GM12892 (cell line): Measurements from ENCODE around the gene HES5.

Source experiments
- DNase-seq: peaks from one replicate; pipeline ENCODE4 v3.0.0; 2011; ENCODE audit not compliant: insufficient read length
- FAIRE-seq: peaks from 2 replicates; lab custom pipeline; 2011; peaks lifted over from hg19 to GRCh38; lab: Jason Lieb, UNC
- POLR2A ChIP-seq: IDR thresholded peaks from 2 replicates; pipeline ENCODE4 v1.6.1; 2011; ENCODE audit warnings: low read depth, low read length, control low read depth
- POLR2AphosphoS5 ChIP-seq: IDR thresholded peaks from 2 replicates; pipeline ENCODE4 v1.6.1; 2011; ENCODE audit warnings: low read depth, low read length, control low read depth
- TAF1 ChIP-seq: IDR thresholded peaks from 2 replicates; pipeline ENCODE4 v1.6.1; 2011; ENCODE audit warnings: low read depth, mild to moderate bottlenecking, control low read depth, low read length, borderline replicate concordance

Gene HES5

DNA sequence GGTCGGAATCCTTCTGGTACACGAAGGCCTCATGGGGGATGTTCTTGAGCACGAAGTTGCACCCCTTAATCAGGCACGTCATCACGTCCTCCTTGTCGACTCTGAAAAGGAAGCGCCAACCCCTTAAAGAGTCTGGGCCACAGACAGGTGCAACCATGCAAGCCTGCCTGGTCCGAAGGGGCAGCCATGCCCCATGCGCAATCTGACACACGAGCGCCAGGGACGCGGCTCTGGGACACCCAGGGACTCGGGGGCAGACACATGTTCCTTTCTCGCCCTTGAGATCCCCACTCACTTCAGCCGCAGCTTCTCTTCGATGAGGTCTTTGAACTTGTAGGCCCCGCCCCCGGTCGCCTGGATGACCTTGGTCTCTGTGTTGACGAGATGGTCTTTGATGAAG lies 9.3 kb downstream of the HES5 start:
- DNase-seq (no peak), FAIRE-seq (no peak)

DNA sequence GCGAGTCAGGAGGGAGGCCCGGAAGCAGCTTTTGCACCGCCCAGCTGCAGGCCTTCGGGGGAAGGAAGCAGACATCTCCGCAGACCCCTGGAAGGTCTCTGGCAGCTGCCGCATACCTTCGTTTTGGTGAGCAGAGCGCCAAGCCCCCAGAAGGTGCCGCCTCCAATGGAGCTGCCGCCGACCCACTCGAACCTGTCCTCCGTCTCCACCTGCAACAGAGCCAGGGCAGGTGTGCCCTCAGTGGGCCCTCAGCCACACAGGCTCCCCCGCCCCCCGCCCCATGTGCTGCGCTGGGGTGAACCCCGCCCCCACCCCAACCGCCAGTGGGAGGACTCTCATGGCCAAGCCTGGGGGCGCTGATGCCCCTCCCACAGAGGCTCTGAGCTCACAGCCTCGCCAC lies 9.9 kb downstream of the HES5 start:
- TF ChIP-seq POLR2AphosphoS5 (no peak), TAF1 (no peak), POLR2A (no peak)
- no peak for FAIRE-seq
- no peak for DNase-seq

More for the DNA sequence above, 9.3 kb downstream of the HES5 start:
- TF ChIP-seq TAF1 (no peak), POLR2AphosphoS5 (no peak), POLR2A (no peak)

DNA sequence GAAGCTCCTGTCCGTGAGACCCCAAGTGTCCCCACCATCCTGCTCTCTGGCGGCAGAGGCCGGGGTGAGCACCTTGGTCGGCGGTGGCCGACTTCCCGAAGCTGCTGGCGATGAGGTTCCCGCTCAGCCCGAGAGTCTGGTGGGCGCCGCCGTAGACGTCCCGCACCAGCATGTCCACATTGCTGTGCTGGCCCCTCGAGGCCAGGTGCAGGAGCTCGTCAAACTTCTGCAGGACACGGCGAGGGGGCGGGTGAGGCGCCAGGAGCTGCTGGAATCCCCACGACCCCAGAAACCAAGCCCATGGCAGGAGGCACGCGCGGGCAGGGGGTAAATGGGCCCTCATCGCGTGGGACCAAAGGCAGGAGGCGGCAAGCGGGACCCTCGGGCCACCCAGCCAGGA lies 10.3 kb downstream of the HES5 start:
- no peak for DNase-seq
- no peak for TF ChIP-seq POLR2AphosphoS5
- no peak for TF ChIP-seq TAF1
- TF ChIP-seq POLR2A = no peak
- FAIRE-seq = no peak

DNA sequence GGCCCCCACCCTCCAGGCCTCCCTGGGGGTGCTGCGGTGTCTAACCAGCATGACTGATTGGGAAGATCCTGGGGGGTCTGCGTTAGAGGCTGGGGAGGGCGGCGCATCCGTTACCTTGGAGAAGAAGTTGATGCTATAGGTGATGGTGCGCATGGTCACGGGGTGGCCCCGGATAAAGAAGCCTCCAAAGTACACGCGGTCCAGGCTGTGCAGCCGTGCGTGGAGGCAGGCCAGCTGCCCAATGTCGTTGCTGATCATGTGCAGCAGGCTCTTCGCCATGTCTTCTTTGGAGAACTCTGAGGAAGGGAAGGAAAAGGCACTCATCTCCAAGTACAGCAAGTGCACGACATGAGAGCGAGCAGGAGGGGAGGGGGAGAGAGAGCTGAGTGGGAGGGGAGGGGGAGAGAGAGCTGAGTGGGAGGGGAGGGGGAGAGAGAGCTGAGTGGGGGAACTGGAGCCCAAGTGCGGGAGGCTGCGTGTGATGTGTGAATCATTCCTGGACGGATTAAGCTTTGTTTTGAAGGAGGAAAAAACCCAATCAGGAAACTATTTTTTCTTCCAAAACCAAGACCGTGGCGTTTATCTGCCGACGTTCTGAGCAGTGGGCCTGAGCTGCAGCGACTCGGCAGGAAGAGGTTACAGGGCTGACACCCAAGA lies 10.9 kb downstream of the HES5 start:
- TF ChIP-seq POLR2AphosphoS5 (no peak), TAF1 (no peak), POLR2A (no peak)
- no peak for FAIRE-seq
- no peak for DNase-seq

DNA sequence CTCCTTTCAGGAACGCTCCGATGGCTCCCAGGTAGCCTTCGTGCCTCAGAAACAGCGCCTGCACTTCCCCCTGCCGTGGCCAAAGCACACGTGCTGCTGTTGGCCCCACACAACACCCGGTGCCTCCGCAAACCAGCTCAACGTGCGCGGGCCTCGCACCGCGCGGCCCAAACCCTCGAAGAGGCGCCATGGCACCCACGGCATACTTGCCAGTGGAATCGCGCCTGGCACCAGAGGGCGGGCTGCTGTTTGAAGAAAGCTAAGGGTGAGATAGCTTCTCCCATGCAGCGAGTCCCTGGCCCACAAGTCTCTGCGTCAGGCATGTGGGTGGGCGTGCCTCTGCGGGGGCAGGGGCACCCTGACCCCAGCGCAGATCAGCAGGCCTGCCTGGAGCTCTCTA lies 11.5 kb downstream of the HES5 start:
- no peak for TF ChIP-seq POLR2A
- TF ChIP-seq POLR2AphosphoS5 = no peak
- no peak for TF ChIP-seq TAF1
- no peak for FAIRE-seq

DNA sequence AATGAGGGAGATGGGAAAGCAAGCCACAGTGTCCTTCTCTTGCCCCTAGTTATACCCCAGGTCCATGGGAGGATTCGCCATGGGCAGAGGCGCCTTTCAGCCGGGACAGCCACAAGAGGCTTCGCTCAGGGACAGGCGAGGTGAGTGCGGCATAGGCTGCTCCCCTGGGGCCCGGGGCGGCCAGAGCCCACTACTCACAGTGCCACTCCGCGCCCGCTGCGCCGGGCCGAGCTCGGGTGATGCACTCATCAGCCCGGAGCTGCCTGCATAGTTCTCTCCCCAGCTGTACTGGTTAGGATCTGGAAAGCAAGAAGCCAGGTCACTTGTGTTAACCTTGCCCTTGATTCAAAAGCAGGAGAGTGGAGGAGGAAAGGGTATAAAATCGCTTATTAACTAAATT lies 12.1 kb downstream of the HES5 start:
- TF ChIP-seq POLR2A (no peak), TAF1 (no peak), POLR2AphosphoS5 (no peak)
- DNase-seq (no peak), FAIRE-seq (no peak)

More for the DNA sequence above, 11.5 kb downstream of the HES5 start:
- no peak for DNase-seq

DNA sequence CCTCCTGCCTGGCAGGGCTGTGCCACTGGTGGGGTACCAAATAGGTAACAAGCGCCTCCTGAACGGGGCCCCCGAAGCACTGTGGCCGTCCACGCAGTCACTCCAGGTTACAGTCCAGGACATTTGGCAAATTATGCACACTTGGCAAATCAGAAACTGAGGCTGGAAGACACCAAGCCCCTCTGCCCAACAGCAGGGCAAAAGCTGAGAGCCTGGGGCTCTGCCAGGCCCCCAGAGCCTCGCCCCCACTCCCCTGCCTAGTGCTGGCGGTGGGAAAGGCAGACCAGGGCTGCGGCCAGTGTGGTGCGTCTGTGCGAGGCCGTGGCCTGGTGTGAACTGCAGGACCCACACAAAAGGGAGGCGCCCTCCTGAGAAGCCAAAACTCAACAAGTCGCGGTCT lies 13.1 kb downstream of the HES5 start:
- FAIRE-seq (no peak), DNase-seq (no peak)
- TF ChIP-seq POLR2A (no peak), POLR2AphosphoS5 (no peak), TAF1 (no peak)

DNA sequence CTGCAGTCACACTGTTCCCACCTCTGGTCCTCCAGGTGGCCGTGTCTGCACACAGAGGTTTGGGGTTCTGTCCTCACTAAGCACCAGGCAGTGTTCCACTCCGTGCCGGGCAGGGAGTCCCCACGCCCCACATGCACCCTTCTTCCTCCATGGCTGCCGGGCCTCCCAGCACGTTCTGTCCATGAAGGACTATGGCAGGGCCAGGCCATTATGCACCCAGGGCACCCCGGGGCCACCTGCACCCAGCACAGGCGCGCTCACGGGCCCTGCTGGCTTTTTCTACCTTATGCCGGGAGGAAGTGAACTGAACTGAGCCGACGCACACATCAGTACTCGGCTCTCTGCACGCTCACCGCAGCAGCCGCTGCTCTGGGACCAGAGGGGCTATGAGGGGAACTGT lies 13.9 kb downstream of the HES5 start:
- DNase-seq = no peak
- no peak for TF ChIP-seq POLR2AphosphoS5
- TF ChIP-seq POLR2A = no peak
- TF ChIP-seq TAF1 = no peak
- no peak for FAIRE-seq

DNA sequence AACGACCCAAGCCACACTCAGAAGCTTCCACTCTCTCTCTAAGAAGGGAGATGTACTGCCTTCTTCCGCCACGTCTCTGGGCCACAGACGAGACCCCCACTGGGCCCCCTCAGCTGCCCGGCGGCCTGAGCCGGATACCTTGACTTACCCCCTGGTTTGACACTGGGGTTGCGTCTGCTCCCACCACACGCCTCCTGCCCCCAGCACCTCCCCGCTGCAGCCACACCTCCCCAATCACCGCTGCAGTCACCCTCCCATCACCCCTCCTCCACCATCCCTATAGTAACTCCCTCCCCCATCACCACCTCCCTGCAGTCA lies 14.3 kb downstream of the HES5 start:
- TF ChIP-seq POLR2A (no peak), POLR2AphosphoS5 (no peak), TAF1 (no peak)
- DNase-seq (no peak), FAIRE-seq (no peak)

DNA sequence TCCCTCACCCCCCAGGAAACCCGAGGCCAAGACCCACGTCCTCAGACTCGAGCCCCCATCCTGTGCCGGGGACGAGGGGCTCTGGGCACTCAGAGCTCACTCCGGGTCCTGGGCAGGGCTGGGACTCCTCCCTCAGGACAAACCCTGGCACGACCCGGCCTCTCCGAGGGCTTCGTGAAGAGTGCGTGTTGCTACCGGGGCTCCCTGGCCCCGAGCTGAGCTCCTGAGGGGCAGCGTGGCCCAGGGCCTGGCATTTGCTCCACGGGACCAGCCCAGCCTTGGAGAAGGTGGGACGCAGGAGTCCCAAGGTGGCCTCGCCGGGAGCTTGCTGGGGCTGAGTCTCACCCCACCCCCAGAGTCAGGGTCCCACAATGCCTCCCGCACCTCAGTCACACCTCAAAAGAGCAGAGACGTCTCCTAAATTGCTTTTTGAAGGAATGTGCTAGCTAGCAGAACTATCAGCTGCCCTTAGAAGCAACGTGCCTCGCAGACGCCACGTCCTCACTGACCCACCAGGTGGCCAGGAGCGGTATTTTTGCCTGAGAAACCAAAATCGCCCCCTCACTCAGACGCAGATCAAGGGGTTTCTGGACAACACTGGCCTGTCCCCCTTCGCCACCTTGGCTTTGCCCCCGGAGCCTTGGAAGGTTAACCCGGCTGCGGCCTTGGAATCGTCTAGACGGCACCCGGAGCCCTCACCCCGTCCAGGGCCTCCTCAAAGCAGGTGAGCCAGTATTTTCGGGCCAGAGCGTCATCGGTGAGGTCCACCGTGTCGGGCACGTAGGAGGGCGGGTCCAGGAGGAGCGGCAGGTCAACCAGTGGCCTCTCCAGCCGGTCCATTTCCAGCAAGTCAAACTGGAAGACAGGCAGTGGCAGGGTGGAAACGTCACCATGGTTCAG lies 14.9 kb downstream of the HES5 start:
- FAIRE-seq (no peak), DNase-seq (no peak)
- no peak for TF ChIP-seq POLR2A

DNA sequence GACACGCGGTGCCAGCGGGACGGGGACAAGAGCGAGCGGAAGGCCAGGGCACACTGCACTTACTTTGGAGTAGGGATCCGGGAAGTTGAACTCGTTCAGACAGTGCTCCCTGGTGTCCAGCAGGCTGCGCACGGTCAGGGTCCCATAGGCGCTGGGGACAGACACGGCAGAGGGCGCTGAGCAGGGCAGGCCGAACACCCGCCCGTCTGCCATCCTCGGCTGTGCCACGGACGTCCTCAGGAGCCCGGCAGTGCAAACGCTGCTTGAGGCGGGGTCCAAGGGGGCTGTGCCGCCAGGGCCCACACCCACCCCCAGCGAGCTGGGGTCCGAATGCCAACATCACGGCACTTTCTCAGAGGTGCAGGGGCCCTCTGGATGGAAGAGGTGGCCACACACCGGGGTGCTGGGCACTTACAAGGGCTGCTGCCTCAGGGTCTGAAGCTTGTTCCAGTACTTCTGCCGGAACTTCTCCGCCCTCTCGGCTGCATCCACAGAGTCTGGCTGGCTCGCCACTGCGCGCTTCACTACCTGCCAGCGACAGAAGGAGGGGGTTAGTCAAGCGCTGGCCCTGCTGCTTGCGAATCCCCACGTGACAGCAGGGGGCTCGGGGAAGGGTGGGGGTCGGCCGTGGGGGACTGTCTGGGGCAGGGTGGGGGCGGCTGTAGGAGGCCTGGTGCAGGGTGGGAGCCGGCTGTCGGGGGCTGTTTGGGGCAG lies 16.0 kb downstream of the HES5 start:
- no peak for TF ChIP-seq POLR2AphosphoS5
- no peak for TF ChIP-seq POLR2A
- TF ChIP-seq TAF1 = no peak
- no peak for FAIRE-seq

DNA sequence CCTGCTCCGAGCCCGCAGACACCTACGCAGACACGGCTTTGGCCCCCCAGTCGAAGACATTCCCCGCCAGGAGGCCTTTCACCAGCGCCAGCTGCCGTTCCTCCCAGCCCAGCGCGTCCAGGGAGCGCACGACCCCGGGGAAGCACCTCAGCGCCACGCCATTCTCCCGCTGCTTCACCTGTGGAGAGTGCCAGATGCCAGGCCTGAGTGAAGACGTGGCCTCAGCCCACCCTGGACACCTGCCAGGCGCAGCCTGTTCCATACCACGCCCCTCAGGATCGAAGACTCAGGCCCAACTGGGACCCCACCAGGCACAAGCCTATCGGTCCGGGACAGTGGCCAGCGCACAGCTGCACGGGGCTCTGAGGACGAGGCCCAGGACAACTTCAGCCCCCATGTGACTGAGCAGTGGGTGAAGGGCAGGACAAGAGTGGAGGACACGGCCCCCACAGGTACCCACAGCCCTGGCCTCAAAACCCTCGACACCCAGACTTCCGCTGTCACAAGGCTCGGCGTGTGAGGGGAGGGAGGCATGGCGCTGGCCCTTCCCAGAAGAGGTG lies 17.1 kb downstream of the HES5 start:
- FAIRE-seq = no peak

More for the DNA sequence above, 16.0 kb downstream of the HES5 start:
- no peak for DNase-seq

More for the DNA sequence above, 17.1 kb downstream of the HES5 start:
- TF ChIP-seq POLR2A = no peak
- no peak for TF ChIP-seq POLR2AphosphoS5
- no peak for TF ChIP-seq TAF1
- no peak for DNase-seq
